ENCODE results near the gene AIMP2. TPM values are rescaled to one million over a fixed set of nuclear protein-coding genes. Genes with fewer than 3 reads are reported as not detected.

AIMP2 gene
- 58.8 and 69.2 TPM in 2 replicates for total RNA-seq

DNA sequence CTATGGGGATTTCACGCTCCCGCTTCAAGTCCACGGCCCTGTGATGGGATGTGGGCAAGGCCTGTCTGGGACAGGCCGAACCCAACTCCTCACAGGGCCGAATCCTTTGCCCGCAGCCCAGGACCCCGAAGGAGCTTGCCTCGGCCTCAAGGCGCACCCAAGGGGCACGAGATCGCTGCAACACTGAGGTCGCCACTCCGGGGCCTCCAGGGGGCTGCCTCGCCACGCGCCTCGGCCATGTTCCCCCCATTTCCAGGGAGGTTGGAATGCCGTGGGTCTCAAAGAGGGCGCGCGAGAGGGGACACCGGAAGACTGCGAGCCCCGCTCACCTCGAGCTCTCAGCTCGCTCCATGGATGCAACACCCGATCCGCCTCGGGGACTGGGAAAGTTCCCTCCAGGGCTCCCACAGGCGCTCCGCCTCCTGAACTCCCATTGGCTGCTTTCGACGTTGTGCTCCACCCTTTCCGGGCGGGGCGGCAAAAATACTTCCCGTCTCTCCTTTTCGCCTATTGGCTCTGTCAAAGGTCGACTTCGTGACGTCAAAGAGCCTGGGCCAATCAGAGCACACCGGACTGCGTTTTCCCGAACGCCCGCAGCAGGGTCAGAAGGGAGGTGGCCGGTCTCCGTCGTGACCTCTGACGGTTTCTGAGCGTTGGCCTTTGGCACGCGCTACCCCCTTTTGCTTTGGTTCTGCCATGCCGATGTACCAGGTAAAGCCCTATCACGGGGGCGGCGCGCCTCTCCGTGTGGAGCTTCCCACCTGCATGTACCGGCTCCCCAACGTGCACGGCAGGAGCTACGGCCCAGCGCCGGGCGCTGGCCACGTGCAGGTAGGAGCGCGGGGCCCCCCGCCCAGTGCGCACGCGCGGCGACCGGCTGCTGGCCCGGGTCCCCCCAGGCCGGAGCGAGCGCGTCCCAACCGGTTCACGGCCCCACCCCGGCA, at the start of gene AIMP2, which contains the start of gene PMS2:
Gene AIMP2 (plus strand): TSS at position 605 of the 944 bp plus-strand sequence. CDS start 92 bp downstream, at position 697.
Gene PMS2 (minus strand): TSS at position 382 of the 944 bp plus-strand sequence. CDS start 30 bp downstream, at position 352.

DNA sequence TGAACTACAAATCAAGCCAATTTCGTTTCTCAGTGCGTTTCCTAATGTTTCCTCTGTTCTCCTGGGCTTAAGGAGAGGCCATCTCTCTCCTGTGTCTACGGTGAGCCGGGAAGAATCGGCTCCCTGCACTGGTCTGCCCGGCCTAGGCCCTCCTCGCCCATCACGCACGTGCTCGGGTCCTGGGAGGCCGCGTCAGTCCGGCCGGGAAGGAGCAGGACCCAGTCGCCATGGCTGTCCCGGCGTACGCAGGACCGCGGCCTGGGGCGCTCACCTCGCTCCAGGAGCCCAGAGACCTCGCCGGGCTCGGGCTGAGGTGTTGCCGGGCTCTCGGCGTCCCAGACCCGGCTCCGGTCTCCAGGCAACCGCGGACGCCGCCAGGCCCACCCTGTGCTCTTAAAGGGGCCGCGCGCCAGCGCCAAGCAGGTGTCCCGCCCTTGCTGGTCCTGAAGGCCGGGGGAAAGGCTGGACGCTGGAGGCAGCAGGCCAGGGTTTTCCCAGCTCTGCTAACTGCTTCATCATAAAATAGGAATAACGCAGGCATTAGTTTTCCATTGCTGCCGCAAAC, 38.6 kb upstream of the AIMP2 start, which contains the start of gene RSPH10B:
Gene RSPH10B (minus strand): TSS at position 343 of the 565 bp plus-strand sequence. CDS start 3,573 bp downstream, outside the sequence.

GRCh38 chr7:6030988-6031387, 21.9 kb downstream of the AIMP2 start, which contains the start of gene ANKRD61:
Gene ANKRD61, plus strand, starts transcription at chr7:6031376. Its CDS starts 0 bp downstream, at chr7:6031376.

Other genes starting within 250 kb of the AIMP2 start
- 20.8 and 27.5 TPM in 2 replicates for gene RNF216, start 227.6 kb upstream of the AIMP2 start, total RNA-seq
- gene OCM, start 128.5 kb upstream of the AIMP2 start, total RNA-seq: not detected in 2 replicates
- gene CCZ1, start 110.5 kb upstream of the AIMP2 start, total RNA-seq: 77.4 and 79.6 TPM in 2 replicates
- not detected in 2 replicates for gene RSPH10B, start 38.6 kb upstream of the AIMP2 start, total RNA-seq
- 11.5 and 14.5 TPM in 2 replicates for gene PMS2, start 223 bp upstream of the AIMP2 start, total RNA-seq
- not detected in 2 replicates for gene ANKRD61, start 22.1 kb downstream of the AIMP2 start, total RNA-seq
- 120 and 142 TPM in 2 replicates for gene EIF2AK1, start 49.9 kb downstream of the AIMP2 start, total RNA-seq
- gene USP42, start 95.7 kb downstream of the AIMP2 start, total RNA-seq: 1.7 and 2.5 TPM in 2 replicates

Data from myometrial cell (primary cell).